ENCODE data around the gene TBX2. TPM values are rescaled to one million over a fixed set of nuclear protein-coding genes. Genes with fewer than 3 reads are reported as not detected.
A peak's percentile ranks its signal among the peaks of the same experiment; 100 is the strongest.

Gene TBX2
- total RNA-seq, 6 donors from 2014 or later: 22.4 to 130 (median 92.7) TPM

- Histone ChIP-seq H3K36me3 (no peaks in the 10 kb centered on the region), H3K4me1 (no peaks in the 10 kb centered on the region), H3K9me3 (peaks cover 0 to 4% (median 0%) of the 10 kb centered on the region in 4 donors), H3K4me3 (no peak overlapping the region), H3K27ac (no peak overlapping the region), H3K27me3 (no peaks in the 10 kb centered on the region)
- WGBS, 2 donors: 73 to 75% methylated on average over 4 of the region's 4 CpGs
- DNase-seq: no peak
- TF ChIP-seq EP300 (IDR thresholded peaks at IDR 0.05): no peak
- TF ChIP-seq POLR2A (IDR thresholded peaks at IDR 0.05): no peak
- TF ChIP-seq POLR2AphosphoS5 (IDR thresholded peaks at IDR 0.05): no peak
- TF ChIP-seq CTCF (IDR thresholded peaks at IDR 0.05): no peak
- ATAC-seq (ENCODE audit: low FRiP score in 2 of 2): no peak
Measured at GRCh38 chr17:61442136-61442775, 42.6 kb downstream of the TBX2 start.

GRCh38 chr17:61442878-61443474 is 43.3 kb downstream of the TBX2 start:
- Histone ChIP-seq H3K27me3 (no peaks in the 10 kb centered on the region), H3K27ac (no peak overlapping the region), H3K9me3 (peaks cover 0 to 4% (median 0%) of the 10 kb centered on the region in 4 donors), H3K4me3 (no peak overlapping the region), H3K4me1 (no peaks in the 10 kb centered on the region), H3K36me3 (no peaks in the 10 kb centered on the region)
- ATAC-seq (ENCODE audit: low FRiP score in 2 of 2) (no peak), DNase-seq (no peak)
- no peak for TF ChIP-seq POLR2AphosphoS5 (IDR thresholded peaks at IDR 0.05)
- no peak for TF ChIP-seq CTCF (IDR thresholded peaks at IDR 0.05)
- no peak for TF ChIP-seq POLR2A (IDR thresholded peaks at IDR 0.05)
- no peak for TF ChIP-seq EP300 (IDR thresholded peaks at IDR 0.05)
- 77 to 86% methylated on average over 7 to 11 of the region's 11 CpGs for WGBS, 2 donors

GRCh38 chr17:61443475-61443882 is 43.8 kb downstream of the TBX2 start:
- Histone ChIP-seq H3K4me3 (no peak overlapping the region), H3K36me3 (no peaks in the 10 kb centered on the region), H3K27me3 (no peaks in the 10 kb centered on the region), H3K9me3 (no peaks in the 10 kb centered on the region), H3K4me1 (no peaks in the 10 kb centered on the region), H3K27ac (no peak overlapping the region)
- ATAC-seq (ENCODE audit: low FRiP score in 2 of 2) (no peak), DNase-seq (peak in 1 of 2 donors; percentile 62)
- WGBS, 2 donors: 82 to 89% methylated on average over 5 to 15 of the region's 18 CpGs
- TF ChIP-seq POLR2A (IDR thresholded peaks at IDR 0.05): no peak

- DNase-seq (no peak), ATAC-seq (ENCODE audit: low FRiP score in 2 of 2) (no peak)
- Histone ChIP-seq H3K4me1 (no peaks in the 10 kb centered on the region), H3K36me3 (no peaks in the 10 kb centered on the region), H3K27me3 (no peaks in the 10 kb centered on the region), H3K4me3 (no peak overlapping the region), H3K27ac (no peak overlapping the region), H3K9me3 (no peaks in the 10 kb centered on the region)
- TF ChIP-seq POLR2A (IDR thresholded peaks at IDR 0.05) (no peak), EP300 (IDR thresholded peaks at IDR 0.05) (no peak), CTCF (IDR thresholded peaks at IDR 0.05) (no peak), POLR2AphosphoS5 (IDR thresholded peaks at IDR 0.05) (no peak)
- WGBS, 2 donors: 76 to 86% methylated on average over 10 to 13 of the region's 13 CpGs
Measured at GRCh38 chr17:61444075-61444474, 44.4 kb downstream of the TBX2 start.

GRCh38 chr17:61444831-61445230 is 45.2 kb downstream of the TBX2 start:
- 70 to 73% methylated on average over 6 of the region's 6 CpGs for WGBS, 2 donors

More at GRCh38 chr17:61444831-61445230, 45.2 kb downstream of the TBX2 start:
- Histone ChIP-seq H3K9me3 (no peaks in the 10 kb centered on the region), H3K4me3 (no peak overlapping the region), H3K27me3 (no peaks in the 10 kb centered on the region), H3K4me1 (no peaks in the 10 kb centered on the region), H3K27ac (no peak overlapping the region), H3K36me3 (no peaks in the 10 kb centered on the region)
- no peak for TF ChIP-seq CTCF (IDR thresholded peaks at IDR 0.05)
- no peak for TF ChIP-seq POLR2AphosphoS5 (IDR thresholded peaks at IDR 0.05)
- TF ChIP-seq POLR2A (IDR thresholded peaks at IDR 0.05): no peak
- no peak for DNase-seq
- ATAC-seq (ENCODE audit: low FRiP score in 2 of 2): no peak
